GM23338 (cell line): ENCODE data around the gene GRN.

Experiments used
- EZH2 ChIP-seq: fragments of 200-600 bp; sonication (generic); IDR thresholded peaks from one replicate; pipeline ENCODE4 v1.8.0; 2017; ENCODE audit warnings: antibody characterized with exemption, mild to moderate bottlenecking, low read depth; ENCODE audit not compliant: unreplicated experiment
- EZH2phosphoT487 ChIP-seq: fragments of 200-600 bp; sonication (generic); IDR thresholded peaks from one replicate; pipeline ENCODE4 v1.8.1; 2018; ENCODE audit warnings: antibody characterized with exemption; ENCODE audit not compliant: unreplicated experiment
- JUNB ChIP-seq: IDR thresholded peaks from one replicate; pipeline ENCODE4 v1.6.1; 2016; ENCODE audit warnings: antibody characterized with exemption; ENCODE audit not compliant: unreplicated experiment
- POLR2AphosphoS5 ChIP-seq: IDR thresholded peaks from 2 replicates; pipeline ENCODE4 v1.6.1; 2016; ENCODE audit warnings: antibody characterized with exemption, low read depth
- TF ChIP-seq, protein P1 (sequence below), 2 experiments: fragments of 200-600 bp in 1 of 2; sonication (generic) in 1 of 2; conservative IDR thresholded peaks; 2 replicates each; pipeline versions ENCODE4 v1.5.1 to v1.6.1; 2016 to 2017; ENCODE audit warnings: antibody characterized with exemption in 2 of 2, low read depth in 2 of 2, mild to moderate bottlenecking in 2 of 2, moderate library complexity in 1 of 2
- TF ChIP-seq, protein P2 (sequence below): IDR thresholded peaks from one replicate; pipeline ENCODE4 v1.6.1; 2018; ENCODE audit warnings: antibody characterized with exemption; ENCODE audit not compliant: unreplicated experiment

DNA sequence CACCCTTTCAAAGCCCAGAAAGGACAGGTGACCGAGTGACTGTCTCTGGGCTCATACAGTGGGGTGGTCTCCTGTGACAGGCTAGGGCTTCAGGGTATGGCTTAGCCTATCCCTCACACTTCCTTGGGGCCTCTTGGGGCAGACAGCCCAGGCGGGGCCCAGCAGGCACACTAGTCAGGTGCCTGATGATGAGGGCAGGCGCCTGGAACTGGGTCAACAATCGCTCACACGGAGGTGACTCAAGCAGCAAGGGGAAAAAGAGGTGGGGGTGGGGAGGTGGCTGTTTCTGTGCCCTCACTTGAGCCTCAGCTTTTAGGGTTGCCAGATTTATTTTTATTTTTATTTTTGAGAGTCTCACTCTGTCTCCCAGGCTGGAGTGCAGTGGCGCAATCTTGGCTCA is 6.4 kb upstream of the GRN start:
- TF ChIP-seq, protein P1, sequence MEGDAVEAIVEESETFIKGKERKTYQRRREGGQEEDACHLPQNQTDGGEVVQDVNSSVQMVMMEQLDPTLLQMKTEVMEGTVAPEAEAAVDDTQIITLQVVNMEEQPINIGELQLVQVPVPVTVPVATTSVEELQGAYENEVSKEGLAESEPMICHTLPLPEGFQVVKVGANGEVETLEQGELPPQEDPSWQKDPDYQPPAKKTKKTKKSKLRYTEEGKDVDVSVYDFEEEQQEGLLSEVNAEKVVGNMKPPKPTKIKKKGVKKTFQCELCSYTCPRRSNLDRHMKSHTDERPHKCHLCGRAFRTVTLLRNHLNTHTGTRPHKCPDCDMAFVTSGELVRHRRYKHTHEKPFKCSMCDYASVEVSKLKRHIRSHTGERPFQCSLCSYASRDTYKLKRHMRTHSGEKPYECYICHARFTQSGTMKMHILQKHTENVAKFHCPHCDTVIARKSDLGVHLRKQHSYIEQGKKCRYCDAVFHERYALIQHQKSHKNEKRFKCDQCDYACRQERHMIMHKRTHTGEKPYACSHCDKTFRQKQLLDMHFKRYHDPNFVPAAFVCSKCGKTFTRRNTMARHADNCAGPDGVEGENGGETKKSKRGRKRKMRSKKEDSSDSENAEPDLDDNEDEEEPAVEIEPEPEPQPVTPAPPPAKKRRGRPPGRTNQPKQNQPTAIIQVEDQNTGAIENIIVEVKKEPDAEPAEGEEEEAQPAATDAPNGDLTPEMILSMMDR (conservative IDR thresholded peaks at IDR 0.05; ENCODE audit: low read depth in 2 of 2) = no peak
- TF ChIP-seq EZH2phosphoT487 (no peak), POLR2AphosphoS5 (no peak), EZH2 (no peak), JUNB (no peak)
- TF ChIP-seq, protein P2, sequence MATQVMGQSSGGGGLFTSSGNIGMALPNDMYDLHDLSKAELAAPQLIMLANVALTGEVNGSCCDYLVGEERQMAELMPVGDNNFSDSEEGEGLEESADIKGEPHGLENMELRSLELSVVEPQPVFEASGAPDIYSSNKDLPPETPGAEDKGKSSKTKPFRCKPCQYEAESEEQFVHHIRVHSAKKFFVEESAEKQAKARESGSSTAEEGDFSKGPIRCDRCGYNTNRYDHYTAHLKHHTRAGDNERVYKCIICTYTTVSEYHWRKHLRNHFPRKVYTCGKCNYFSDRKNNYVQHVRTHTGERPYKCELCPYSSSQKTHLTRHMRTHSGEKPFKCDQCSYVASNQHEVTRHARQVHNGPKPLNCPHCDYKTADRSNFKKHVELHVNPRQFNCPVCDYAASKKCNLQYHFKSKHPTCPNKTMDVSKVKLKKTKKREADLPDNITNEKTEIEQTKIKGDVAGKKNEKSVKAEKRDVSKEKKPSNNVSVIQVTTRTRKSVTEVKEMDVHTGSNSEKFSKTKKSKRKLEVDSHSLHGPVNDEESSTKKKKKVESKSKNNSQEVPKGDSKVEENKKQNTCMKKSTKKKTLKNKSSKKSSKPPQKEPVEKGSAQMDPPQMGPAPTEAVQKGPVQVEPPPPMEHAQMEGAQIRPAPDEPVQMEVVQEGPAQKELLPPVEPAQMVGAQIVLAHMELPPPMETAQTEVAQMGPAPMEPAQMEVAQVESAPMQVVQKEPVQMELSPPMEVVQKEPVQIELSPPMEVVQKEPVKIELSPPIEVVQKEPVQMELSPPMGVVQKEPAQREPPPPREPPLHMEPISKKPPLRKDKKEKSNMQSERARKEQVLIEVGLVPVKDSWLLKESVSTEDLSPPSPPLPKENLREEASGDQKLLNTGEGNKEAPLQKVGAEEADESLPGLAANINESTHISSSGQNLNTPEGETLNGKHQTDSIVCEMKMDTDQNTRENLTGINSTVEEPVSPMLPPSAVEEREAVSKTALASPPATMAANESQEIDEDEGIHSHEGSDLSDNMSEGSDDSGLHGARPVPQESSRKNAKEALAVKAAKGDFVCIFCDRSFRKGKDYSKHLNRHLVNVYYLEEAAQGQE = no peak
